Measurements from ENCODE around the gene ADAMTSL5.

Gene ADAMTSL5

GRCh38 chr19:1465191-1466016 is 47.4 kb downstream of the ADAMTSL5 start:
- TF ChIP-seq, protein P1, sequence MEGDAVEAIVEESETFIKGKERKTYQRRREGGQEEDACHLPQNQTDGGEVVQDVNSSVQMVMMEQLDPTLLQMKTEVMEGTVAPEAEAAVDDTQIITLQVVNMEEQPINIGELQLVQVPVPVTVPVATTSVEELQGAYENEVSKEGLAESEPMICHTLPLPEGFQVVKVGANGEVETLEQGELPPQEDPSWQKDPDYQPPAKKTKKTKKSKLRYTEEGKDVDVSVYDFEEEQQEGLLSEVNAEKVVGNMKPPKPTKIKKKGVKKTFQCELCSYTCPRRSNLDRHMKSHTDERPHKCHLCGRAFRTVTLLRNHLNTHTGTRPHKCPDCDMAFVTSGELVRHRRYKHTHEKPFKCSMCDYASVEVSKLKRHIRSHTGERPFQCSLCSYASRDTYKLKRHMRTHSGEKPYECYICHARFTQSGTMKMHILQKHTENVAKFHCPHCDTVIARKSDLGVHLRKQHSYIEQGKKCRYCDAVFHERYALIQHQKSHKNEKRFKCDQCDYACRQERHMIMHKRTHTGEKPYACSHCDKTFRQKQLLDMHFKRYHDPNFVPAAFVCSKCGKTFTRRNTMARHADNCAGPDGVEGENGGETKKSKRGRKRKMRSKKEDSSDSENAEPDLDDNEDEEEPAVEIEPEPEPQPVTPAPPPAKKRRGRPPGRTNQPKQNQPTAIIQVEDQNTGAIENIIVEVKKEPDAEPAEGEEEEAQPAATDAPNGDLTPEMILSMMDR (conservative IDR thresholded peaks at IDR 0.05; ENCODE audit: low read length): peak; percentile 47
- DNase-seq (ENCODE audit: low read depth): peak; percentile 47
- no peak overlapping the region for H3K4me3 ChIP-seq (ENCODE audit: low read length)

GRCh38 chr19:1461862-1462261 is 51.0 kb downstream of the ADAMTSL5 start:
- H3K4me3 ChIP-seq (ENCODE audit: low read length): no peak overlapping the region
- TF ChIP-seq, protein P1 (conservative IDR thresholded peaks at IDR 0.05; ENCODE audit: low read length): no peak
- DNase-seq (ENCODE audit: low read depth): no peak

- TF ChIP-seq, protein P1 (conservative IDR thresholded peaks at IDR 0.05; ENCODE audit: low read length): no peak
- no peak overlapping the region for H3K4me3 ChIP-seq (ENCODE audit: low read length)
- DNase-seq (ENCODE audit: low read depth): no peak
These were observed 52.5 kb downstream of the ADAMTSL5 start for GRCh38 chr19:1460033-1460995.

- DNase-seq (ENCODE audit: low read depth): no peak
- no peak overlapping the region for H3K4me3 ChIP-seq (ENCODE audit: low read length)
- TF ChIP-seq, protein P1 (conservative IDR thresholded peaks at IDR 0.05; ENCODE audit: low read length): no peak
These were observed 53.3 kb downstream of the ADAMTSL5 start for GRCh38 chr19:1459479-1459878.

DNA sequence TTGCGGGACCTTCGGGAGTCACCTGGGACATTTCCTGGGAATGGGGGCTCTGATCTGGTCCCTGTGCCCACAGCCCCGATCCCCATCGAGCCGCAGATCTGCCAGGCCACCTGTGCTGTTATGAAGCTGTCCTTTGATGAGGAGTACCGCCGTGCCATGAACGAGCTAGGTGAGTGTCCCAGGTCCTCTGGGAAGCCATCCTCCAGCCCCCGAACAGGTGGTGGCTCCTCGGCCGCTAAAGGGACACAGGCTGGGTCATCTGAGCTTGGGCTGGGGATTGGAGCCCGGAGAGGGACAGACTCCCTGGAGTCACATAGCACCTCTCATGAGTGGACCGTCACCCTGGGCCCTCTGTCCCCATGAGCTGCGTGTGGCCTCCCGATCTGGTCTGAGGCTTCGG is 54.9 kb downstream of the ADAMTSL5 start:
- TF ChIP-seq, protein P1 (conservative IDR thresholded peaks at IDR 0.05; ENCODE audit: low read length): no peak
- no peak overlapping the region for H3K4me3 ChIP-seq (ENCODE audit: low read length)
- no peak for DNase-seq (ENCODE audit: low read depth)

DNA sequence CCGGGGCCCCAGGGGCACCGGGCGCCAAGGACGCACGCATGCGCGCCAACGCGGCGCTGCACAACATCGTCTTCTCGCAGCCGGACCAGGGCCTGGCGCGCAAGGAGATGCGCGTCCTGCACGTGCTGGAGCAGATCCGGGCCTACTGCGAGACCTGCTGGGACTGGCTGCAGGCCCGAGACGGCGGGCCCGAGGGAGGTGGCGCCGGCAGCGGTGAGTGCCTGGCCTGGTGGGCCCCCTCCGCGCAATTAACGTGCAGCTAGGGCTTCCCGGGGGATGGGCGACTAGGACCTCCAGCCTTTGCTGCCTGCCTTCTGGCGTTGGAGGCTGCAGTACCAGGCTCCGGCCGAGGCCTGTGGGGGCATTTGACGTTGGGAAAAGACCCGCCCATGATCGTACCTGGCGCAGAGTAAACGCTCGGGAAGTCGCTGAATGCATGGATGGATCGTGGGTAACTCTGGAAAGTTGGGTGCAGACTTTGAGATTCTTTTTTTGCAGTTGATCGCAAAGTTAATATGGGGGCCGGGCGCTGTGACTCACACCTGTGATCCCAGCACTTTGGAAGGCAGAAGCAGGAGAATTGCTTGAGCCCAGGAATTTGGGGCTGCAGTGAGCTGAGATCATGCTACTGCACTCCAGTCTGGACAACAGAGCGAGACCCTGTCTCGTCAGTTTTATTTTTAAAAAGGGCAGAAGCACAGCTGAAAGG is 55.6 kb downstream of the ADAMTSL5 start:
- DNase-seq (ENCODE audit: low read depth): no peak
- H3K4me3 ChIP-seq (ENCODE audit: low read length): no peak overlapping the region
- TF ChIP-seq, protein P1 (conservative IDR thresholded peaks at IDR 0.05; ENCODE audit: low read length): peak; percentile 9; the same call in 1 of the 2 replicates
